K562 (cell line): Measurements from ENCODE around the gene ANO10. TPM values are rescaled to one million over a fixed set of nuclear protein-coding genes. Genes with fewer than 3 reads are reported as not detected.

ENCODE experiments used
- ATAC-seq: fragments of 200-7000 bp; cut with Tn5 transposase; 3 replicates; pipeline ENCODE4 v1.9.1; 2020; ENCODE audit warnings: moderate library complexity
- BruUV-seq: library from RNA; stranded (reverse); fragments of 400-500 nt; replicated peaks from 2 replicates; lab custom pipeline; 2021; lab: Mats Ljungman, UMichigan
- CTCF ChIA-PET: fragments of 300-600 bp; formaldehyde crosslinking; extraction: SDS; loops from one replicate; lab custom pipeline; 2021; ENCODE audit warnings: low intra/inter-chr PET ratio; lab: Yijun Ruan, JAX
- POLR2A ChIA-PET: fragments of 300-600, 350-650 bp; sonication (Branson Sonifier 250); formaldehyde crosslinking; extraction: SDS; loops from one replicate; lab custom pipeline; 2021; ENCODE audit warnings: antibody characterized with exemption, inconsistent platforms; lab: Yijun Ruan, JAX
- DNase-seq, 4 experiments: peaks; one replicate each; pipeline versions ENCODE4 v3.0.0 to v3.0.0-alpha.2; 2011 to 2018; ENCODE audit warnings: low spot score in 3 of 4, mixed read lengths in 3 of 4; ENCODE audit errors: extremely low read depth in 1 of 4
- FAIRE-seq: peaks from 2 replicates; lab custom pipeline; 2011; peaks lifted over from hg19 to GRCh38; lab: Jason Lieb, UNC
- H2AFZ ChIP-seq: 2 replicates; pipeline ENCODE4 v1.6.0; 2011; ENCODE audit warnings: low read depth, low read length, control low read depth, inconsistent platforms
- H3K27ac ChIP-seq: fragments of 200-600 bp; 3 replicates; pipeline ENCODE4 v1.8.0; 2011; ENCODE audit warnings: low read depth, mild to moderate bottlenecking, control low read depth, inconsistent platforms, low read length, moderate library complexity, mixed read lengths; ENCODE audit errors: extremely low read depth
- H3K27me3 ChIP-seq, 2 experiments: fragments of 300-600 bp in 1 of 2; 2 replicates in 1 of 2; 3 replicates in 1 of 2; pipeline versions ENCODE4 v1.6.0 to v1.8.0; 2011; ENCODE audit warnings: inconsistent platforms in 2 of 2, low read length in 2 of 2, mild to moderate bottlenecking in 1 of 2, mixed read lengths in 1 of 2, moderate library complexity in 1 of 2; ENCODE audit not compliant: control insufficient read depth in 2 of 2, insufficient read depth in 2 of 2
- H3K36me3 ChIP-seq: fragments of 300-600 bp; 3 replicates; pipeline ENCODE4 v1.8.0; 2011; ENCODE audit warnings: mild to moderate bottlenecking, low read length, inconsistent platforms; ENCODE audit not compliant: control insufficient read depth, insufficient read depth
- H3K4me1 ChIP-seq, 2 experiments: fragments of 200-600 bp in 1 of 2; replicated peaks in 1 of 2; 2 replicates in 1 of 2; 3 replicates in 1 of 2; pipeline versions ENCODE4 v1.5.1 to v1.8.0; 2011; ENCODE audit warnings: inconsistent platforms in 2 of 2, low read length in 2 of 2, mild to moderate bottlenecking in 1 of 2, mixed read lengths in 1 of 2, moderate library complexity in 1 of 2; ENCODE audit not compliant: control insufficient read depth in 2 of 2, insufficient read depth in 2 of 2
- H3K4me2 ChIP-seq: 2 replicates; pipeline ENCODE4 v1.6.1; 2011; ENCODE audit warnings: low read length, control low read depth, inconsistent platforms, mixed read lengths; ENCODE audit not compliant: insufficient read depth
- H3K4me3 ChIP-seq: fragments of 200-600 bp; sonication (generic), shearing (Covaris generic); 2 replicates; pipeline ENCODE4 v1.5.1; 2016; ENCODE audit warnings: control low read depth, inconsistent platforms
- H3K79me2 ChIP-seq: fragments of 200-600 bp; 3 replicates; pipeline ENCODE4 v1.8.0; 2011; ENCODE audit warnings: low read length, inconsistent platforms; ENCODE audit not compliant: control insufficient read depth, insufficient read depth
- H3K9ac ChIP-seq, 2 experiments: 2 replicates each; pipeline versions ENCODE4 v1.6.0 to v1.6.1; 2011; ENCODE audit warnings: low read depth in 2 of 2, low read length in 2 of 2, control low read depth in 1 of 2, inconsistent platforms in 1 of 2, mild to moderate bottlenecking in 1 of 2, mixed read lengths in 1 of 2; ENCODE audit not compliant: insufficient read depth in 1 of 2
- H3K9me1 ChIP-seq: one replicate; pipeline ENCODE4 v1.6.0; 2011; ENCODE audit warnings: inconsistent platforms, mild to moderate bottlenecking, low read length, moderate library complexity; ENCODE audit not compliant: control insufficient read depth, insufficient read depth
- H3K9me3 ChIP-seq: replicated peaks from 2 replicates; pipeline ENCODE4 v1.5.1; 2011; ENCODE audit warnings: low read depth, low read length, inconsistent platforms; ENCODE audit not compliant: control insufficient read depth, insufficient read depth
- H4K20me1 ChIP-seq: replicated peaks from 2 replicates; pipeline ENCODE4 v1.6.1; 2011; ENCODE audit warnings: low read length, inconsistent platforms, mixed read lengths; ENCODE audit not compliant: control insufficient read depth, insufficient read depth
- E2F5 ChIP-seq: sonication (generic); formaldehyde crosslinking; IDR thresholded peaks from 2 replicates; pipeline ENCODE4 v1.8.0; 2022; ENCODE audit warnings: mild to moderate bottlenecking, missing genetic modification reagents
- HDAC8 ChIP-seq: fragments of 450-650 bp; IDR thresholded peaks from 2 replicates; pipeline ENCODE4 v1.6.1; 2016; ENCODE audit warnings: mild to moderate bottlenecking, missing genetic modification characterization, moderate library complexity, missing compliant biosample characterization
- HES1 ChIP-seq: fragments of 450-650 bp; IDR thresholded peaks from 2 replicates; pipeline ENCODE4 v1.6.1; 2016; ENCODE audit warnings: low read depth, mild to moderate bottlenecking, moderate library complexity
- PBX2 ChIP-seq, 2 experiments: IDR thresholded peaks in 1 of 2; conservative IDR thresholded peaks in 1 of 2; 2 replicates each; pipeline ENCODE4 v1.6.1; 2016; ENCODE audit warnings: low read depth in 2 of 2, mild to moderate bottlenecking in 1 of 2, missing compliant biosample characterization in 1 of 2, missing genetic modification characterization in 1 of 2, moderate library complexity in 1 of 2
- SREBF1 ChIP-seq: fragments of 150-350 bp; IDR thresholded peaks from 2 replicates; pipeline ENCODE4 v1.6.1; 2014; ENCODE audit warnings: antibody characterized with exemption, low read depth, low read length, borderline replicate concordance
- ZNF766 ChIP-seq: fragments of 200-800 bp; sonication (Bioruptor generic); conservative IDR thresholded peaks from 2 replicates; pipeline ENCODE4 v1.6.1; 2016; ENCODE audit warnings: missing genetic modification characterization, missing compliant biosample characterization
- in situ Hi-C: fragments of 300-500 bp; cut with MboI; formaldehyde crosslinking; loops from 4 replicates; pipeline ENCODE4 v1.15.0; 2018; ENCODE audit warnings: inconsistent platforms, mixed read lengths
- intact Hi-C: fragments of 100-400 bp; cut with micrococcal nuclease; formaldehyde crosslinking; loops from 2 replicates; pipeline ENCODE4 v1.14.2; 2022
- polyA plus RNA-seq, 8 experiments: library from polyadenylated mRNA; depleted of rRNA in 4 of 8; stranded (reverse) in 5 of 8; unstranded in 3 of 8; fragments of >200 nt; fragmentation: Nextera tagmentation in 2 of 8; fragmentation: Illumina TruSeq in 1 of 8; extraction: Ambion mirVana in 2 of 8; extraction: Trizol in 1 of 8; gene quantifications; 2 replicates each; pipeline versions ENCODE4 v1.2.1 to v1.2.3, GENCODE V29; 2011 to 2014; ENCODE audit warnings: inconsistent platforms in 1 of 8, missing spikeins in 1 of 8
- total RNA-seq, 7 experiments: library from RNA; depleted of rRNA in 6 of 7; stranded (reverse); fragments of >200 nt in 6 of 7; fragmentation: Illumina TruSeq in 2 of 7; extraction: Trizol in 2 of 7; gene quantifications; 2 replicates each; pipeline versions ENCODE4 v1.2.1 to v1.2.3, GENCODE V29; 2011 to 2021; ENCODE audit warnings: low replicate concordance in 1 of 7

Gene ANO10
- total and polyA plus RNA-seq, 9 of the 15 experiments (the other 6 are each of a cell fraction or from before 2014, with no cell fraction given), result 6.4 to 46.0 (median 32.3) TPM

GRCh38 chr3:43328653-43329052, 293.2 kb downstream of the ANO10 start:
- Histone ChIP-seq H4K20me1 (no peaks in the 10 kb centered on the region), H3K27ac (no peak overlapping the region), H3K36me3 (no peaks in the 10 kb centered on the region), H3K9me3 (no peaks in the 10 kb centered on the region), H3K4me2 (no peak overlapping the region), H3K79me2 (peaks cover 2% of the 10 kb centered on the region; the same call in 1 of the 3 replicates), H3K9ac (no peak overlapping the region), H3K4me1 (no peaks in the 10 kb centered on the region; a peak in 1 of 5 replicates), H3K4me3 (no peak overlapping the region), H3K9me1 (no peaks in the 10 kb centered on the region), H2AFZ (no peak overlapping the region), H3K27me3 (no peaks in the 10 kb centered on the region; a peak in 1 of 5 replicates)
- no peak for TF ChIP-seq SREBF1
- POLR2A ChIA-PET, result interaction anchor here (1.3 to 1.5 kb wide), 2 partner anchors 8 to 9 kb away, joined by 3 to 6 read pairs; no protein-coding TSS in a partner anchor
- CTCF ChIA-PET, result no interaction called here
- FAIRE-seq (no peak), DNase-seq (no peak), ATAC-seq (no peak)
- BruUV-seq, result no TSS peak
- in situ Hi-C loops, result no loop called here
- intact Hi-C loops, result no loop called here

GRCh38 chr3:43327582-43327979, 294.2 kb downstream of the ANO10 start:
- Histone ChIP-seq H3K4me1 (no peaks in the 10 kb centered on the region; a peak in 1 of 5 replicates), H3K9me3 (no peaks in the 10 kb centered on the region), H3K9me1 (no peaks in the 10 kb centered on the region), H3K4me3 (no peak overlapping the region), H3K27ac (no peak overlapping the region), H2AFZ (no peak overlapping the region), H3K9ac (no peak overlapping the region), H3K79me2 (peaks cover 7% of the 10 kb centered on the region; the same call in 1 of the 3 replicates), H4K20me1 (no peaks in the 10 kb centered on the region), H3K27me3 (no peaks in the 10 kb centered on the region; a peak in 1 of 5 replicates), H3K4me2 (no peak overlapping the region), H3K36me3 (no peaks in the 10 kb centered on the region)
- intact Hi-C loops (no loop called here), in situ Hi-C loops (no loop called here)
- ChIA-PET POLR2A (interaction anchor here (1.5 kb wide), 1 partner anchor 9 kb away, joined by 3 read pairs; no protein-coding TSS in a partner anchor), CTCF (no interaction called here)
- no TSS peak for BruUV-seq
- TF ChIP-seq ZNF766, result peak; percentile 33
- no peak for TF ChIP-seq PBX2 (CRISPR knock-in tag; IDR thresholded peaks at IDR 0.05; ENCODE audit: low read depth)
- 0 out of 2 replicates have a peak, but pooled peaks have one; percentile 2 for TF ChIP-seq PBX2 (tag; conservative IDR thresholded peaks at IDR 0.05; ENCODE audit: low read depth)
- TF ChIP-seq E2F5 (CRISPR knock-in tag), result no peak
- TF ChIP-seq HDAC8 (tag), result no peak
- TF ChIP-seq HES1, result no peak
- DNase-seq (no peak), ATAC-seq (no peak), FAIRE-seq (no peak)
